Breast epithelium (tissue), 4 donors: ENCODE results near the gene SLC25A38. TPM values are rescaled to one million over a fixed set of nuclear protein-coding genes. Genes with fewer than 3 reads are reported as not detected.

Source experiments
- DNase-seq, 2 donors: peaks; one replicate each; pipeline ENCODE4 v3.0.0-alpha.2; 2019; ENCODE audit warnings: low spot score in 2 of 2
- H3K27ac ChIP-seq, 2 donors: fragments of 200-600 bp; sonication (generic) in 1 of 2; one replicate each; pipeline ENCODE4 v1.5.1; 2016 to 2019; ENCODE audit warnings: mild to moderate bottlenecking in 1 of 2
- H3K27me3 ChIP-seq, 2 donors: fragments of 200-600 bp; sonication (generic) in 1 of 2; one replicate each; pipeline versions ENCODE4 v1.5.1 to v1.6.0; 2017 to 2019; ENCODE audit warnings: control low read depth in 1 of 2, mild to moderate bottlenecking in 1 of 2
- H3K36me3 ChIP-seq: fragments of 200-600 bp; one replicate; pipeline ENCODE4 v1.5.1; 2019
- H3K4me1 ChIP-seq, 2 donors: fragments of 200-600 bp; sonication (generic); one replicate each; pipeline ENCODE4 v1.5.1; 2016 to 2019; ENCODE audit warnings: control low read depth in 1 of 2
- H3K4me3 ChIP-seq, 3 donors: fragments of 200-600 bp; sonication (generic); 1 replicate in 2 of 3; 2 replicates in 1 of 3; pipeline ENCODE4 v1.5.1; 2016 to 2019; ENCODE audit warnings: mild to moderate bottlenecking in 3 of 3, moderate library complexity in 2 of 3
- H3K9me3 ChIP-seq, 2 donors: fragments of 200-600 bp; sonication (generic) in 1 of 2; one replicate each; pipeline ENCODE4 v1.5.1; 2016 to 2019; ENCODE audit warnings: control low read depth in 1 of 2
- CTCF ChIP-seq, 3 donors: fragments of 450-650 bp; IDR thresholded peaks; one replicate each; pipeline ENCODE4 v1.5.1; 2016 to 2017; ENCODE audit warnings: antibody characterized with exemption in 3 of 3, mild to moderate bottlenecking in 3 of 3, moderate library complexity in 3 of 3
- POLR2A ChIP-seq: fragments of 450-650 bp; IDR thresholded peaks from one replicate; pipeline ENCODE4 v1.6.1; 2016; ENCODE audit warnings: antibody characterized with exemption, mild to moderate bottlenecking, moderate library complexity
- POLR2AphosphoS5 ChIP-seq, 3 donors: sonication (generic); formaldehyde crosslinking; IDR thresholded peaks; one replicate each; pipeline ENCODE4 v1.6.1; 2017; ENCODE audit warnings: antibody characterized with exemption in 3 of 3
- intact Hi-C: fragments of 100-400 bp; cut with DNase I; formaldehyde crosslinking; loops from one replicate; pipeline ENCODE4 v1.15.1; 2023; ENCODE audit warnings: low total_unique reads
- total RNA-seq, 3 donors: library from RNA; depleted of rRNA; stranded (reverse); fragments of >200 nt; gene quantifications; one replicate each; pipeline ENCODE4 v1.1.0, GENCODE V29; 2016

Gene SLC25A38
- total RNA-seq, 3 donors from 2014 or later = 28.2 to 31.6 (median 30.9) TPM

GRCh38 chr3:39388741-39389248 is 5.6 kb downstream of the SLC25A38 start:
- intact Hi-C loops = no loop called here
- no peak overlapping the region for H3K27ac ChIP-seq
- no peaks in the 10 kb centered on the region for H3K9me3 ChIP-seq
- DNase-seq = no peak
- no peaks in the 10 kb centered on the region for H3K36me3 ChIP-seq
- no peaks in the 10 kb centered on the region for H3K4me1 ChIP-seq
- H3K4me3 ChIP-seq = no peak overlapping the region
- no peak for TF ChIP-seq POLR2A
- no peak for TF ChIP-seq CTCF (IDR thresholded peaks at IDR 0.05)
- TF ChIP-seq POLR2AphosphoS5 (IDR thresholded peaks at IDR 0.05) = no peak
- no peaks in the 10 kb centered on the region for H3K27me3 ChIP-seq

GRCh38 chr3:39390181-39390580 is 7.0 kb downstream of the SLC25A38 start:
- H3K9me3 ChIP-seq = no peaks in the 10 kb centered on the region
- H3K27me3 ChIP-seq = no peaks in the 10 kb centered on the region
- intact Hi-C loops = no loop called here
- no peak for TF ChIP-seq POLR2A
- TF ChIP-seq POLR2AphosphoS5 (IDR thresholded peaks at IDR 0.05) = no peak
- no peak for TF ChIP-seq CTCF (IDR thresholded peaks at IDR 0.05)
- no peak overlapping the region for H3K4me3 ChIP-seq
- no peak for DNase-seq
- H3K27ac ChIP-seq = no peak overlapping the region
- H3K36me3 ChIP-seq = no peaks in the 10 kb centered on the region
- H3K4me1 ChIP-seq = no peaks in the 10 kb centered on the region

- DNase-seq = no peak
- Histone ChIP-seq H3K36me3 (no peaks in the 10 kb centered on the region), H3K27ac (no peak overlapping the region), H3K9me3 (no peaks in the 10 kb centered on the region), H3K4me1 (no peaks in the 10 kb centered on the region), H3K4me3 (no peak overlapping the region), H3K27me3 (no peaks in the 10 kb centered on the region)
- intact Hi-C loops = no loop called here
- no peak for TF ChIP-seq POLR2A
- no peak for TF ChIP-seq CTCF (IDR thresholded peaks at IDR 0.05)
- no peak for TF ChIP-seq POLR2AphosphoS5 (IDR thresholded peaks at IDR 0.05)
Observed at GRCh38 chr3:39396690-39397089, 13.5 kb downstream of the SLC25A38 start.

- TF ChIP-seq POLR2A (no peak), CTCF (IDR thresholded peaks at IDR 0.05) (no peak), POLR2AphosphoS5 (IDR thresholded peaks at IDR 0.05) (no peak)
- Histone ChIP-seq H3K4me3 (no peak overlapping the region), H3K36me3 (no peaks in the 10 kb centered on the region)
Observed at GRCh38 chr3:39398700-39399099, 15.5 kb downstream of the SLC25A38 start.

GRCh38 chr3:39401983-39402382 is 18.8 kb downstream of the SLC25A38 start:
- no peak for DNase-seq
- TF ChIP-seq CTCF (IDR thresholded peaks at IDR 0.05) (no peak), POLR2AphosphoS5 (IDR thresholded peaks at IDR 0.05) (no peak), POLR2A (no peak)
- no peaks in the 10 kb centered on the region for H3K9me3 ChIP-seq
- no peak overlapping the region for H3K27ac ChIP-seq
- intact Hi-C loops = no loop called here
- no peaks in the 10 kb centered on the region for H3K4me1 ChIP-seq
- no peak overlapping the region for H3K4me3 ChIP-seq
- no peaks in the 10 kb centered on the region for H3K36me3 ChIP-seq
- H3K27me3 ChIP-seq = no peaks in the 10 kb centered on the region

More at GRCh38 chr3:39398700-39399099, 15.5 kb downstream of the SLC25A38 start:
- H3K9me3 ChIP-seq = no peaks in the 10 kb centered on the region
- no peak overlapping the region for H3K27ac ChIP-seq
- no peaks in the 10 kb centered on the region for H3K27me3 ChIP-seq
- DNase-seq = no peak
- no peaks in the 10 kb centered on the region for H3K4me1 ChIP-seq
- intact Hi-C loops = no loop called here
